Measurements from ENCODE around the gene EPSTI1. TPM values are rescaled to one million over a fixed set of nuclear protein-coding genes. Genes with fewer than 3 reads are reported as not detected.

The EPSTI1 gene
- total RNA-seq, 1 donor from 2014 or later: 24.7 TPM

DNA sequence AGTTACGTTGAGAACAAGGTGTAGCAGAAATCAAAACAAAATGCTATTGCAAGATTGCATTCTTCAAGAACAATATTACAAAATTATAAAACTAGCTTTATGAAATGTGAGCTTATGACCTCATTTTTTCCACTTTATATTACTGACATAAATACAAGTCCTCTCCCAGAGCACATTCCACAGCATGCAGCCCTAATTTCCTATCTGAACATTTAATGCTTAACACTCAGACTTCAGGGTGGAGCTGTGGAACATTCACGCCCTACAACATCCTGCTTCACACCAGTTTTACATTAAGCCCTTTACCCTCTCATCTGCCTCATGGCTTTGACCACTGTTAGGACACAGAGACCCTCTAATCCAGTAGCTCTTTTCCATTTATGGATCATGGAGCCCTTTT lies 65.5 kb downstream of the EPSTI1 start:
- Histone ChIP-seq H3K4me3 (no peak overlapping the region), H3K27me3 (no peaks in the 10 kb centered on the region), H3K27ac (no peak overlapping the region), H3K36me3 (peaks cover 11% of the 10 kb centered on the region), H3K9me3 (no peaks in the 10 kb centered on the region), H3K4me1 (no peaks in the 10 kb centered on the region)
- DNase-seq (no peak), ATAC-seq (no peak)
- TF ChIP-seq, protein P1, sequence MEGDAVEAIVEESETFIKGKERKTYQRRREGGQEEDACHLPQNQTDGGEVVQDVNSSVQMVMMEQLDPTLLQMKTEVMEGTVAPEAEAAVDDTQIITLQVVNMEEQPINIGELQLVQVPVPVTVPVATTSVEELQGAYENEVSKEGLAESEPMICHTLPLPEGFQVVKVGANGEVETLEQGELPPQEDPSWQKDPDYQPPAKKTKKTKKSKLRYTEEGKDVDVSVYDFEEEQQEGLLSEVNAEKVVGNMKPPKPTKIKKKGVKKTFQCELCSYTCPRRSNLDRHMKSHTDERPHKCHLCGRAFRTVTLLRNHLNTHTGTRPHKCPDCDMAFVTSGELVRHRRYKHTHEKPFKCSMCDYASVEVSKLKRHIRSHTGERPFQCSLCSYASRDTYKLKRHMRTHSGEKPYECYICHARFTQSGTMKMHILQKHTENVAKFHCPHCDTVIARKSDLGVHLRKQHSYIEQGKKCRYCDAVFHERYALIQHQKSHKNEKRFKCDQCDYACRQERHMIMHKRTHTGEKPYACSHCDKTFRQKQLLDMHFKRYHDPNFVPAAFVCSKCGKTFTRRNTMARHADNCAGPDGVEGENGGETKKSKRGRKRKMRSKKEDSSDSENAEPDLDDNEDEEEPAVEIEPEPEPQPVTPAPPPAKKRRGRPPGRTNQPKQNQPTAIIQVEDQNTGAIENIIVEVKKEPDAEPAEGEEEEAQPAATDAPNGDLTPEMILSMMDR (IDR thresholded peaks at IDR 0.05): no peak
- intact Hi-C loops (cut with DNase I): no loop called here

DNA sequence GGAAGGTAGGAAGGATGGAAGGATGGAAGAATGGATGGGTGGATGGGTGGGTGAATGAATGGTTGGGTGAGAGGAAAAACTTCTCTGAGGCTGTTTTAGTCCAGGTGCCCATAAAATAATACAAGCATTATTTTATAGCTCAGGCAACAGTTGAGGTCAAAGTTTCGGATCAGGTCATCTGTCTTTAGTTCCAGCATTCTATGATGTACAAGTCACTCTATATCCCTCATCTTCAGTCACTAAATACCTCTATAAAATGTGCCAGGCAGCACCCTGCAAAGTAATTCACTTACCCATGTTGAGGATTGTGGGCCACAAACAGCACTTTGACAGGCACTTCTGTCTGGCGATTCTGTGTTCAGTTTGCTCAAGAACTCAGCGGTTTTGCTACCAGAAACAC lies 66.0 kb downstream of the EPSTI1 start:
- intact Hi-C loops (cut with DNase I): no loop called here
- no peaks in the 10 kb centered on the region for H3K27me3 ChIP-seq
- ATAC-seq: no peak

DNA sequence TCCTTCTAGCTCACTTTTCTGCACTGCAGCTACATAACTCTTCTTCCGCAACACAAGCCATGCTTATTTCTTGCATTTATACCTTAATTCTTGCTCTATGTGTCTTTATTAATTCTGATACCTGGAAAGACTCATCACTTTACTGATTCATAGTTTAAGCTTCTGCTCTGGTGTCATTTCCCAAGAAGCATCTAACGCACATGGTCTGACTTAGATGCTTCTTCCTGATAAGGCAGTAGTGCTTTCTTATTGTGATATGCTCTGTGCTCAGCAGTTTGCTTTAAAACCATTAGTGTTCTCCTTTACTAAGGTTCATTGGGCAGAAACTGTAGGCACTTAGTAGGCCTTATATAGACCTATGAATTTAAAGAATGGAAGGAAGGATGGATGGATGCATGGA lies 66.4 kb downstream of the EPSTI1 start:
- intact Hi-C loops (cut with DNase I): no loop called here
- no peak for ATAC-seq
- Histone ChIP-seq H3K4me1 (no peaks in the 10 kb centered on the region), H3K27me3 (no peaks in the 10 kb centered on the region), H3K27ac (no peak overlapping the region), H3K4me3 (no peak overlapping the region), H3K36me3 (peaks cover 11% of the 10 kb centered on the region), H3K9me3 (no peaks in the 10 kb centered on the region)
- DNase-seq: no peak
- TF ChIP-seq, protein P1 (IDR thresholded peaks at IDR 0.05): no peak

More for the DNA sequence above, 66.0 kb downstream of the EPSTI1 start:
- H3K9me3 ChIP-seq: no peaks in the 10 kb centered on the region
- no peaks in the 10 kb centered on the region for H3K4me1 ChIP-seq
- no peak overlapping the region for H3K4me3 ChIP-seq
- H3K36me3 ChIP-seq: peaks cover 11% of the 10 kb centered on the region
- H3K27ac ChIP-seq: no peak overlapping the region
- DNase-seq: no peak
- TF ChIP-seq, protein P1 (IDR thresholded peaks at IDR 0.05): no peak

DNA sequence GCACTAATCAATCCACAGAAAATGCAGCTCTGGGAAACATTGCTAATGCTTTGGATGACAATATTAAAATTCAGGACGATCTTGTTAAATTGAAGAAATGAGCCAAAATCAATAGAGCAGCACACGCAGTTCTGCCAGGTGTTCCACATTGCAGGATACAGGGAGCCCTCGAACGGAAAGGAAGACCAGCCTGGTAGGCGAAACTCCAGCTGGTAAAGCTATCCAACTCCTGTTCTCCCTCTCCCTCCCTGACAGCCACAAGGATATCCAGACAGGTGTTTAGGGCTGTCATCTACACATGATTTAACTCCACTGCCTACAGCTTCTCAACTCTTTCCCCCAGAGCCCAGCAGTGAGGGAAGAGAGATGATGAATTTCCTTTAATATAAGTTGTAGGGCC lies 67.7 kb downstream of the EPSTI1 start:
- intact Hi-C loops (cut with DNase I): no loop called here
- H3K9me3 ChIP-seq: no peaks in the 10 kb centered on the region
- H3K4me3 ChIP-seq: no peak overlapping the region
- H3K4me1 ChIP-seq: no peaks in the 10 kb centered on the region
- DNase-seq: no peak
- no peak overlapping the region for H3K27ac ChIP-seq
- TF ChIP-seq, protein P1 (IDR thresholded peaks at IDR 0.05): no peak
- no peaks in the 10 kb centered on the region for H3K27me3 ChIP-seq
- H3K36me3 ChIP-seq: peaks cover 6% of the 10 kb centered on the region
- no peak for ATAC-seq

DNA sequence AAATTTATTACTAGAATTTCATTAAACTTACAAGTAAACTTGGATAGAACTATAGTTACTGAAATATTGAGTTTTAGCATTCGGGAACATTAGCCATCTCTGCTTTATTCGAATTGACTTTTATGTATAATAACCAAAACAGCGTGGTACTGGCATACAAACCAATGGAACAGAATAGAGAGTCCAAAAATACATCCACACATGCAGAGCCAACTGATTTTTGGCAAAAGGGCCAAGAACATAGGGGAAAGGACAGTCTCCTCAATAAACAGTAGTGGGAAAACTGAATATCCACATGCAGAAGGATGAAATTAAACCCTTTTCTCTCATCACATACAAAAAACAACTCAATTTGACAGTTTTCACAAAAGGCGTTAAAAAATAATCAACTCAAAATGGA lies 84.3 kb downstream of the EPSTI1 start:
- ATAC-seq (no peak), DNase-seq (no peak)
- TF ChIP-seq, protein P1 (IDR thresholded peaks at IDR 0.05): no peak
- Histone ChIP-seq H3K9me3 (no peaks in the 10 kb centered on the region), H3K27me3 (no peaks in the 10 kb centered on the region), H3K4me3 (no peak overlapping the region), H3K27ac (no peak overlapping the region), H3K4me1 (no peaks in the 10 kb centered on the region), H3K36me3 (no peaks in the 10 kb centered on the region)
- intact Hi-C loops (cut with DNase I): no loop called here

DNA sequence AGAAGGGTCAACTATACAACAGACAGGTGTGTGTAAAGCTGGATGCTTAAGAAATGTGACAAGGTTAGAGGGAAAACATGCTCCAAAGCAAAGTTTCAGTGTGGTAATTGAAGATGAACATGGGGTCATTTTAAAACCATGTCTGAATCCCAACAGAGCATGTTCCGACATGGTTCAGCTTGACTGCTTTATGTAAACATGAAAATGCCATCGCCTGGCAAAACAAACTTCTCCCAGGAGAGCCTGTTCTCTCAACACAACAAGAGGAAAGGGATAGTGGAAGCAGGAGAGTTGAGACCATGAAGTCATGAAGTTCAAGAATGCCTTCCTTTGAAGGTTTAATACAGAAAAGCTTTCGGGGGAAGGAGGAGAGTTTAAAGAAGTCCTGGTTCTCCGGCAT lies 85.8 kb downstream of the EPSTI1 start:
- H3K4me1 ChIP-seq: no peaks in the 10 kb centered on the region
- TF ChIP-seq, protein P1 (IDR thresholded peaks at IDR 0.05): no peak
- DNase-seq (no peak), ATAC-seq (no peak)
- no peaks in the 10 kb centered on the region for H3K9me3 ChIP-seq
- no peaks in the 10 kb centered on the region for H3K36me3 ChIP-seq
- intact Hi-C loops (cut with DNase I): no loop called here
- no peaks in the 10 kb centered on the region for H3K27me3 ChIP-seq
- H3K4me3 ChIP-seq: no peak overlapping the region
- no peak overlapping the region for H3K27ac ChIP-seq
